Right lobe of liver (tissue), 6 donors: ENCODE measurements around the gene STAB1. TPM values are rescaled to one million over a fixed set of nuclear protein-coding genes. Genes with fewer than 3 reads are reported as not detected.
A peak's percentile ranks its signal among the peaks of the same experiment; 100 is the strongest.

Source experiments
- ATAC-seq, 4 donors: fragments of 200-7000 bp; cut with Tn5 transposase; one replicate each; pipeline ENCODE4 v1.9.1; 2020; ENCODE audit warnings: mild to moderate bottlenecking in 4 of 4, moderate library complexity in 4 of 4
- DNase-seq, 3 donors: peaks; one replicate each; pipeline ENCODE4 v3.0.0-alpha.2; 2020
- H3K27ac ChIP-seq, 3 donors: fragments of 200-600 bp; one replicate each; pipeline ENCODE4 v1.8.0; 2022
- H3K27me3 ChIP-seq, 2 donors: fragments of 200-600 bp; one replicate each; pipeline ENCODE4 v1.8.0; 2022
- H3K36me3 ChIP-seq, 4 donors: fragments of 200-600 bp; sonication (generic) in 1 of 4; one replicate each; pipeline versions ENCODE4 v1.5.1 to v1.8.0; 2017 to 2022; ENCODE audit warnings: control low read depth in 1 of 4
- H3K4me1 ChIP-seq, 4 donors: fragments of 200-600 bp; sonication (generic) in 1 of 4; one replicate each; pipeline versions ENCODE4 v1.5.1 to v1.8.0; 2017 to 2022; ENCODE audit warnings: control low read depth in 1 of 4
- H3K4me3 ChIP-seq, 3 donors: fragments of 200-600 bp; one replicate each; pipeline ENCODE4 v1.8.0; 2022
- H3K9me3 ChIP-seq, 4 donors: fragments of 200-600 bp; sonication (generic) in 1 of 4; one replicate each; pipeline versions ENCODE4 v1.5.1 to v1.8.0; 2017 to 2022; ENCODE audit warnings: control low read depth in 1 of 4
- POLR2A ChIP-seq: fragments of 450-650 bp; IDR thresholded peaks from one replicate; pipeline ENCODE4 v1.6.1; 2017; ENCODE audit warnings: antibody characterized with exemption, mild to moderate bottlenecking
- WGBS: methylation state at CpG from one replicate; pipeline ENCODE4 v1.1.6; 2018; ENCODE audit warnings: low coverage, low lambda C conversion rate; ENCODE audit not compliant: insufficient coverage; ENCODE audit errors: missing lambda C conversion rate; 5-methylcytosine and 5-hydroxymethylcytosine counted together
- intact Hi-C, 2 donors: fragments of 100-400 bp; cut with DNase I; formaldehyde crosslinking; loops; one replicate each; pipeline versions ENCODE4 v1.11.2 to v1.14.1; 2022
- total RNA-seq, 6 experiments: library from RNA; depleted of rRNA in 2 of 6; stranded (reverse); fragments of >200 nt in 2 of 6; fragmentation: NEBNext Ultra II Directional in 3 of 6; extraction: Animal tissue kit (Norgen Biotek cat#: 25700) in 3 of 6; gene quantifications; one replicate each; pipeline versions ENCODE4 v1.1.0 to v1.2.4, GENCODE V29; 2016 to 2023
- TF ChIP-seq, protein P1 (sequence below), 4 donors: fragments of 200-600 bp in 3 of 4; fragments of 450-650 bp in 1 of 4; IDR thresholded peaks; one replicate each; pipeline versions ENCODE4 v1.5.1 to v1.8.0; 2016 to 2022; ENCODE audit warnings: antibody characterized with exemption in 4 of 4, mild to moderate bottlenecking in 2 of 4
- donor health status: DM: no; HTN: yes; CAD: no.
- donor health status: DM: no; HTN: no; CAD: no.
- donor health status: DM: no; HTN: no; CAD: no.
- donor health status: DM: no; HTN: yes; CAD: no.
- donor health status: DM: no; HTN: yes; CAD: no.

The STAB1 gene
- total RNA-seq, 6 experiments from 2014 or later, result 60.7 to 268 (median 92.5) TPM

DNA sequence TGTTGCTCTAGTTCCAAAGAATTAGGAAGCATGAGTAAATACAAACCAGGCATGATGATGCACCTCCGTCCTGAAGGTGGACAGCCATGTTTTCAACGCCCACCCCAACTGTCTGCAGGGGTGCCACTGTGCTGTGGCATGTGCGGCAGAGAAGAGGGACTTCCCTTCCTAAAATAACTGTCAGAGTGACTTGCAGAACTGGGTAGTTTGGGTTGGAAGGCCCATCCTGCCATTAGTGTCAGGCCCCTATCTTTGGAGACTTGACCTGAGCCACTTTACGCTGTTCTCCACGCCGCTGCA is 17.4 kb upstream of the STAB1 start:
- Histone ChIP-seq H3K4me3 (no peak overlapping the region), H3K4me1 (peaks cover 0 to 8% (median 0%) of the 10 kb centered on the region in 4 donors), H3K9me3 (no peaks in the 10 kb centered on the region), H3K27ac (no peak overlapping the region), H3K27me3 (no peaks in the 10 kb centered on the region), H3K36me3 (peaks cover 4 to 62% (median 34%) of the 10 kb centered on the region in 4 donors)
- intact Hi-C loops, result no loop called here
- no peak for TF ChIP-seq POLR2A
- TF ChIP-seq, protein P1, sequence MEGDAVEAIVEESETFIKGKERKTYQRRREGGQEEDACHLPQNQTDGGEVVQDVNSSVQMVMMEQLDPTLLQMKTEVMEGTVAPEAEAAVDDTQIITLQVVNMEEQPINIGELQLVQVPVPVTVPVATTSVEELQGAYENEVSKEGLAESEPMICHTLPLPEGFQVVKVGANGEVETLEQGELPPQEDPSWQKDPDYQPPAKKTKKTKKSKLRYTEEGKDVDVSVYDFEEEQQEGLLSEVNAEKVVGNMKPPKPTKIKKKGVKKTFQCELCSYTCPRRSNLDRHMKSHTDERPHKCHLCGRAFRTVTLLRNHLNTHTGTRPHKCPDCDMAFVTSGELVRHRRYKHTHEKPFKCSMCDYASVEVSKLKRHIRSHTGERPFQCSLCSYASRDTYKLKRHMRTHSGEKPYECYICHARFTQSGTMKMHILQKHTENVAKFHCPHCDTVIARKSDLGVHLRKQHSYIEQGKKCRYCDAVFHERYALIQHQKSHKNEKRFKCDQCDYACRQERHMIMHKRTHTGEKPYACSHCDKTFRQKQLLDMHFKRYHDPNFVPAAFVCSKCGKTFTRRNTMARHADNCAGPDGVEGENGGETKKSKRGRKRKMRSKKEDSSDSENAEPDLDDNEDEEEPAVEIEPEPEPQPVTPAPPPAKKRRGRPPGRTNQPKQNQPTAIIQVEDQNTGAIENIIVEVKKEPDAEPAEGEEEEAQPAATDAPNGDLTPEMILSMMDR (IDR thresholded peaks at IDR 0.05), result no peak
- no peak for ATAC-seq
- no peak for DNase-seq
- no CpG with 5 or more reads among the region's 6 CpGs for WGBS

DNA sequence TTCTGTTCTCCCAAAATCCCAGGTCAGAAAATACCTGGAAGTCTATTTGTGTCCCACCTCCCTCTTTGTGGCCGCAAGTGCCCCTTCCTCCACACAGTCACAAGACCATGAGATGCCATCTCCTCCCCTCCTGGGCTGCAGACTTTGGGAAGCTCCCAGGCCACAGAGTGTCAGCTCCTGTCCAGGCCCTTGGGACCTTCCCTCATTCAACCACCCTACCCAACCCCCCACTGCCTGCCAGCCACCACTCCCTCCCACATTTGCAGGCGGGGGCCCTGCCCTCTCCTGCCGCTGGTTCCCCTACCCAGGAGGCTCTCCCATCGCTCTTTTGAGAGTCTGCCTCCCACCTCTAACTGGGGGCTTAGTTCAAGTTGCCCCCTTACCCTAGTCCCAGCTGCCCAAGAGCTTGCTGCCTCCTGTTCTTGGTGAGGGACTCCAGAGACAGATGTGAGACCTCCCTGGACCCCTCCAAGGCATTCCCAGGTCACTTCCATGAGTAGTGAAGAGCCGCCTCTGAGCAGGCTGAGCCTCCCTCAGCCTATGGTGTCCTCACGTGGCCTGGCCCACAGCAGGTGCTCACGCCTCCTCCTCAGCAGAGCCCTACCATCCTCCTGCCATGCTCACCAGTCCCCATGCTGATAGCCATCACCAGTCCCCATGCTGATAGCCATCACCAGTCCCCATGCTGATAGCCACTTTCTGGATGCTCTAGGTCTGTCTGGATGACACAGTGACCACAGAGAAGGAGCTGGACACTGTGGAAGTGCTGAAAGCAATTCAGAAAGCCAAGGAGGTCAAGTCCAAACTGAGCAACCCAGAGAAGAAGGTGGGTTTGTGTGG is 15.9 kb upstream of the STAB1 start:
- TF ChIP-seq POLR2A, result no peak
- TF ChIP-seq, protein P1 (IDR thresholded peaks at IDR 0.05), result no peak
- DNase-seq, result peak in 1 of 3 donors; percentile 11
- Histone ChIP-seq H3K36me3 (peaks cover 4 to 51% (median 27%) of the 10 kb centered on the region in 4 donors), H3K27ac (no peak overlapping the region), H3K9me3 (no peaks in the 10 kb centered on the region), H3K4me1 (peaks cover 0 to 8% (median 0%) of the 10 kb centered on the region in 4 donors), H3K27me3 (no peaks in the 10 kb centered on the region), H3K4me3 (no peak overlapping the region)
- WGBS, result 89% methylated on average over 4 of the region's 7 CpGs
- intact Hi-C loops, result no loop called here
- no peak for ATAC-seq

DNA sequence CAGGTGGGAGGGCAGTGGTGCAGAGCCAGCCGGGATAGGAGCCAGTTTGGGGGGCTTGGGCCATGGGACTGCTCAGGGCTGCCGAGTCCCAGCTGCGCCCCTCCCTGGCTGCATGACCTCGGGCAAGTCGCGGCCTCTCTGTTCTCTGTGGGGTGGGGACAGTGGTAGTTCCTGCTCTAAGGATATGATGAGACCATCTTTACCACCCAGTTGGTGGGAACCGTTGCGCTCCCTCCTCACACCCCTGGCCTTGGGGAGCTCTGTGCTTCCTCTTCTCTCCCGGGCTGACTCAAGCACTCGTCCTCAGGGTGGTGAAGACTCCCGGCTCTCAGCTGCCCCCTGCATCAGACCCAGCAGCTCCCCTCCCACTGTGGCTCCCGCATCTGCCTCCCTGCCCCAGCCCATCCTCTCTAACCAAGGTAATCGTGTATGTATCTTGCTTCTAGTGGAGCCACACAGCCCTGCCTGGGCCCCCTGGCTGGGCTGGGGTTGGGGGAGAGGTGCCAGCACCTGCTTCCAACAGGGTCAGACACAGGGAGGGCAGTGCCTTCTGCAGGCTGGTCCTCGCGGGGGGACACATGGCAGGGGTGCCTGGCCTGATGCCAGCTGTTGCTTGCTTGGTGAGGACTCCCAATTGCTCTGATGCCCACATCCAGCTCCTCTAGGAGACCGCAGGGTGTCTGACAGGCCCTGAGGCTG is 15.1 kb upstream of the STAB1 start:
- intact Hi-C loops, result loop anchor here in 1 of 2 donors (10.0 kb wide), 1 partner anchor 195 kb away; no protein-coding TSS in a partner anchor
- DNase-seq (peak in 1 of 3 donors; percentile 18), ATAC-seq (no peak)
- Histone ChIP-seq H3K9me3 (no peaks in the 10 kb centered on the region), H3K4me1 (peaks cover 0 to 8% (median 0%) of the 10 kb centered on the region in 4 donors), H3K27ac (no peak overlapping the region), H3K36me3 (peaks cover 4 to 45% (median 25%) of the 10 kb centered on the region in 4 donors), H3K27me3 (no peaks in the 10 kb centered on the region), H3K4me3 (no peak overlapping the region)
- TF ChIP-seq, protein P1 (IDR thresholded peaks at IDR 0.05), result no peak
- TF ChIP-seq POLR2A, result no peak
- WGBS, result 100% methylated on average over 3 of the region's 16 CpGs

DNA sequence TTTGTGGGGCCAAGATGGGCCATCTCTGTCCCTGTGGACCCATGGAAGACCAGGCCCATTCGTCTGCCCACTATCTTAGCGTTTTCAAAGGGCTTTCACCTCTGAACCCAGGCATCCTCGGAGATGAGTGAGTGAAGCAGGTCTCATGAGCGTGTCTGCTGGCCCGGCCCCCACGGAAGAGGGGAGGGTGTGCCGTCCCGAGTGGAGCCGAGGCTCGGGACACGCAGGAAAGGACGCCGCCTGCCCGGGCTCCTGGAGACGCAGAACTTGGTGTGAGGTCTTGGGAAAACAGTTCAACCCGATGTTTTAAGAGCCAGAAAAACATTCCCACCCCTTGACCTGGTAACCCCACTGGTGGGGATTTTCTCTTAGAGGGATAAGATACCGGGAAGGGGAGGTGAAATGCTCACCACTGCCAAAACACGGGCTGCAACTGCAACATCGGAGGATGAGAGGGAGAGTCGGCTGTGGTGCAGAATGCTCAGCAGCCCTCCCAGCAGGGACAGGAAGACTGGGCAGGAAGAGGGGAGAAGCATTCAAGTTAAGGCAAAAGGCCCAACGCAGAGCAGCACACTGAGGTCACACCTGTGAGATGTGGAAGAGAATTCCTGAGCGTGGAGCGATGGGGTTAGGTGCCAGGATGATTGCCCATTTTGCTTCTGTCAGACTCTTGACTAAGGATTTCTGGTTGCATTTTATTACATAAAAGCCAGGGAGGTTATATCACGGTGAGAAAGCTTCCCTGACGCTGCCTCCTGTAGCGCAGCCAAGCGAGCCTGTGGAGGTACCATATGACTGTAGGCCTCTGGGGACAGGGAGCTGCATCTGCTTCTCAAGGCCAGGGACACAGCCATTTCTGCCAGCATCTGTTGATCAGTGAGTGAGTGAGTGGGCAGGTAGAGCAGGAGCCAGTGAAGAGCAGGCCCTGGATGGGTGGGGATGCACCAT is 14.1 kb upstream of the STAB1 start:
- Histone ChIP-seq H3K27me3 (no peaks in the 10 kb centered on the region), H3K4me1 (peaks cover 0 to 4% (median 0%) of the 10 kb centered on the region in 4 donors), H3K4me3 (no peak overlapping the region), H3K9me3 (no peaks in the 10 kb centered on the region), H3K36me3 (peaks cover 4 to 47% (median 23%) of the 10 kb centered on the region in 4 donors), H3K27ac (no peak overlapping the region)
- TF ChIP-seq POLR2A, result no peak
- TF ChIP-seq, protein P1 (IDR thresholded peaks at IDR 0.05), result no peak
- intact Hi-C loops, result loop anchor here in 1 of 2 donors (10.0 kb wide), 1 partner anchor 194 kb away; no protein-coding TSS in a partner anchor
- peak in 1 of 4 donors; percentile 26 for ATAC-seq
- 76% methylated on average over 8 of the region's 27 CpGs for WGBS
- DNase-seq, result peak in 1 of 3 donors; percentile 46
